Dendritic cell treated with granulocyte-macrophage colony-stimulating factor and Interleukin-4, amounts not matched to agents 40 ng/mL and 50 ng/mL, for 4 days (primary cell): Measurements from ENCODE around the gene SLC43A3.

Experiments used
- H3K27ac Mint-ChIP-seq: one replicate; pipeline ENCODE4 v1.8.0; 2022; ENCODE audit warnings: mild to moderate bottlenecking, mixed read lengths
- H3K27me3 Mint-ChIP-seq: one replicate; pipeline ENCODE4 v1.8.0; 2022; ENCODE audit warnings: mild to moderate bottlenecking, mixed read lengths
- H3K36me3 Mint-ChIP-seq: one replicate; pipeline ENCODE4 v1.8.0; 2022; ENCODE audit warnings: low read depth, mixed read lengths
- H3K4me1 Mint-ChIP-seq: one replicate; pipeline ENCODE4 v1.8.0; 2022; ENCODE audit warnings: low read depth, mixed read lengths
- H3K4me3 Mint-ChIP-seq: one replicate; pipeline ENCODE4 v1.8.0; 2022; ENCODE audit warnings: mild to moderate bottlenecking, moderate library complexity, mixed read lengths
- H3K9me3 Mint-ChIP-seq: one replicate; pipeline ENCODE4 v1.8.0; 2022; ENCODE audit warnings: mixed read lengths
- intact Hi-C: fragments of 100-400 bp; cut with micrococcal nuclease; formaldehyde crosslinking; loops from one replicate; pipeline ENCODE4 v1.15.0; 2022

SLC43A3 gene

DNA sequence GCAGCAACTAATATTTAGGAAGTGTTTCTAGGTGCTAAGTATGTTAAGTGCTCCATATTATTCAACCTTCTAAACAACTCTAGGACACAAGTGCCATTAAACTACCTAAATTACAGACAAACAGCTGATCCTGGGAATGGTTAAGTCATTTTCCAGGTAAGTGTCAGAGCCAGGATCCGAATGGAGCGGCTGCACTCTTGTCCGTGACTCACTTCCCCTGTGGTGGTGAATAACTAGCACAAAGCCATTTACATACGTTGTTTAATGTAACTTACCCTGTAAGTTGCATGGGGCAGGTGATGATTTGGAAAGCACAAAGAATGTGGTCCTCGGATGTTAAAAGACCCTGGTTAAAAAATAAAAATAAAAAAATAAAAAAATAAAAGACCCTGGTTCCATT is 27.7 kb downstream of the SLC43A3 start:
- no peaks in the 10 kb centered on the region for H3K27me3 Mint-ChIP-seq
- intact Hi-C loops = no loop called here
- H3K4me3 Mint-ChIP-seq = no peak overlapping the region
- H3K4me1 Mint-ChIP-seq = peaks cover 14% of the 10 kb centered on the region
- no peak overlapping the region for H3K27ac Mint-ChIP-seq
- H3K9me3 Mint-ChIP-seq = peaks cover 10% of the 10 kb centered on the region
- no peaks in the 10 kb centered on the region for H3K36me3 Mint-ChIP-seq

GRCh38 chr11:57397394-57397990 is 29.4 kb downstream of the SLC43A3 start:
- Mint-ChIP-seq H3K36me3 (no peaks in the 10 kb centered on the region), H3K4me3 (no peak overlapping the region), H3K4me1 (no peaks in the 10 kb centered on the region), H3K27ac (no peak overlapping the region), H3K9me3 (no peaks in the 10 kb centered on the region), H3K27me3 (no peaks in the 10 kb centered on the region)
- intact Hi-C loops = no loop called here

- H3K4me1 Mint-ChIP-seq = peaks cover 5% of the 10 kb centered on the region
- intact Hi-C loops = no loop called here
- no peak overlapping the region for H3K27ac Mint-ChIP-seq
- no peak overlapping the region for H3K4me3 Mint-ChIP-seq
- no peaks in the 10 kb centered on the region for H3K9me3 Mint-ChIP-seq
- H3K36me3 Mint-ChIP-seq = no peaks in the 10 kb centered on the region
- no peaks in the 10 kb centered on the region for H3K27me3 Mint-ChIP-seq
Observed at GRCh38 chr11:57396744-57397143, 30.2 kb downstream of the SLC43A3 start.

DNA sequence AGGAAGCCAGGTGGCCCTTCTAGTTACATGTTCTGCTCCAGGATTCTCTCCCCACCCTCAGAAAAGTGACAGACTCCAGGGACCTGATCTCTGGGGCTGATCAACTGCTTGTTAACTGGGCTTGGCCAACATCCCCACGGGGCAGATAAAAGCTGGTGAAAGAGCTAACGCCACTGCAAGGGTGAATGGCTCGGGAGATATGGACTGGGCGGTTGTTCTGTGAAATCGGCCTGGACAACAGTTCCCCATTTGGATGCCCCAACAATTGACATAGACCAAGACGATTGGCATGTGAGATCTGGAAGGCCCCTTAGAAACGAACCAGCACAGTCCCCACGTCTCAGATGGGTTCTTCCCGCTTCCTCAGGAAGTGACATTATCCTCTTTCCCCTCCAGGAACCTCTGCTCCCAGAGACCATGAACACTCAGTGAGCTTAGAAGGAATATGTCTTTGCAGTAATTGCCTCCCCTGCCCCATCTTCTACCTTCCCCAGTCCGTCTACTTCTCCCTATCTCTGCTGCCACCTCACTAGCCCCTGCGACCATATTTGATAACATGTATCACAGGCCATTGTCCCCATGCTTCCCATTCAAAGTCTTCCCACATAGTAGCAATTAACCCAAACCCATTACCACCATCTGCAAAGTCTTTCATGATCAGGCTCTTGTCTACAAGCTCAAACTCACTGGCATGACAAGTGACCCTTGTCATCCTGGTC is 30.9 kb downstream of the SLC43A3 start:
- Mint-ChIP-seq H3K4me1 (peaks cover 8% of the 10 kb centered on the region), H3K27me3 (no peaks in the 10 kb centered on the region), H3K4me3 (no peak overlapping the region), H3K9me3 (no peaks in the 10 kb centered on the region), H3K27ac (no peak overlapping the region), H3K36me3 (no peaks in the 10 kb centered on the region)
- intact Hi-C loops = no loop called here

DNA sequence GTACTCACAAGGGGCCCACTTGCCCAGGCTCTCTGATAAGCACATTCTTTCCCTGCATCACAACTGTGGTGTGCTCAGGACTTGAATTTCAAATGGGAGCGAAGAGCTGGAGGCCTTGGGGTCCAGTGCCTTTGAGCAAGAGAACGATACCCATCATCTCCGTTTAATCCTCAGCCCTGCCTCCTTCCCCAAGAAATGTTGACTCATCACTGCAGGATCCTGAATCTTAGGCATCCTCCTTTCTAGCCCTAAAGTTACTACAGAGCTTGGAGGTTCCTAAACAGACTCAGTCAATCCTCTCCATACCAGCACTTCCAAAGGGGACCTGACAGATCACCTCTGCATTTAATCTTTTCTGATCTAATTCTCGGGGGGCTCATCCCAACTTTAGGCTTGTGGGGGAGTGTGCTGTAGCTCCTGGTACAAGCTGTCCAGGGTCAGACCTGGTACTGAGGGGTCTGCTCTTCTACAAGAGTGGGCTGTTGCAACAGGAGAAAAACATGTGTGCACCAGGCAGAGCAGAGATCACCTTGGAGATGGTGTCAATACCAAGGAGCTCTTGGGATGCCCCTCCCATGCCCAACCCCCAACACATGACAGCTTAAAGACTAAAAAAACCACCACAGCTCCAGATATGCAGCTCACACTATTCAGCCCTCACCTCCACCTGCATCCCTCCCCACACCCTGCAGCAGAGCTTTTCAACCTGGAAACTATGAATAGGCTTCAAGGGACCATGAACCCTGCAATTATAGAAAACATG is 32.5 kb downstream of the SLC43A3 start:
- H3K36me3 Mint-ChIP-seq = no peaks in the 10 kb centered on the region
- intact Hi-C loops = no loop called here
- no peaks in the 10 kb centered on the region for H3K9me3 Mint-ChIP-seq
- peaks cover 9% of the 10 kb centered on the region for H3K4me1 Mint-ChIP-seq
- no peak overlapping the region for H3K4me3 Mint-ChIP-seq
- peaks cover under 1% of the 10 kb centered on the region for H3K27me3 Mint-ChIP-seq
- H3K27ac Mint-ChIP-seq = no peak overlapping the region

GRCh38 chr11:57392763-57393105 is 34.2 kb downstream of the SLC43A3 start:
- Mint-ChIP-seq H3K4me3 (no peak overlapping the region), H3K36me3 (no peaks in the 10 kb centered on the region), H3K27ac (no peak overlapping the region), H3K4me1 (peaks cover 10% of the 10 kb centered on the region), H3K27me3 (peaks cover 4% of the 10 kb centered on the region), H3K9me3 (no peaks in the 10 kb centered on the region)
- intact Hi-C loops = no loop called here

GRCh38 chr11:57392066-57392762 is 34.7 kb downstream of the SLC43A3 start:
- Mint-ChIP-seq H3K27ac (no peak overlapping the region), H3K4me1 (peaks cover 15% of the 10 kb centered on the region), H3K36me3 (no peaks in the 10 kb centered on the region), H3K27me3 (peaks cover 4% of the 10 kb centered on the region), H3K4me3 (no peak overlapping the region), H3K9me3 (no peaks in the 10 kb centered on the region)
- intact Hi-C loops = no loop called here

DNA sequence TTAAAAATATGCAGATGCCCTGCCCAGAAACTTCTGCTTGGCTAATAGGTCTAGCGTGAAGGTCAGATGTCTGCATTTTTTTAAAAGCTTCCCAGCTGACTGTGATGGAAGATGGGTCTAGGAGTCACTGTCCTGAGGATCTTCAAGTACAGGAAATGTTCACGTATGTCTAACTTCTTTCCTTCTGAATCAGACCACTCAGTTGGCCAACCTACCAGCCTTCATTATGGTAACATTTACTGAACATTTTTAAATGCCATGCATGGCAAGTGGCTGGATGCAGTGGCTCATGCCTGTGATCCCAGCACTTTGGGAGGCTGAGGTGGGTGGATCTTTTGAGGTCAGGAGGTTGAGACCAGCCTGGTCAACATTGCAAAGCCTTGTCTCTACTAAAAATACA is 35.4 kb downstream of the SLC43A3 start:
- intact Hi-C loops = no loop called here
- Mint-ChIP-seq H3K27ac (no peak overlapping the region), H3K4me3 (no peak overlapping the region), H3K9me3 (no peaks in the 10 kb centered on the region), H3K4me1 (peaks cover 17% of the 10 kb centered on the region), H3K36me3 (no peaks in the 10 kb centered on the region), H3K27me3 (peaks cover 4% of the 10 kb centered on the region)

DNA sequence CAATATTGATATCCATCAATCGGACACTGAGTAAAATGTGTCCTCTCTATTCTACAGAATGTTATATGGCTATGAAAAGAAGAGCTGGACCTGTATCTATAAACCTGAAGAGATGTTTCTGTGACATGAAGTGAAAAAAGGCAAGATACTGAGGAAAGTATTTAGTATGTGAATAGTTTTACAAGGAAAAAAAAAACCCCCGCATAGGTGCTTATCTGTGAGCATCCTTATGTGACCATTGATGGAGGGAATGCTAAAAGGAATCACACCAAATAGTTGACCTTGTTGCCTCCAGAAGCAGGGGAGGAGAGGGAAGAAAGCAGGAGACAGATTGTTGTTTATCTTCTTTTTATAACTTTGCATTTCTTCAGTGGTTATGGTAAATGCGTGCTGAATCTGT is 35.8 kb downstream of the SLC43A3 start:
- Mint-ChIP-seq H3K36me3 (no peaks in the 10 kb centered on the region), H3K27ac (no peak overlapping the region), H3K27me3 (peaks cover 4% of the 10 kb centered on the region), H3K4me3 (no peak overlapping the region), H3K9me3 (no peaks in the 10 kb centered on the region), H3K4me1 (peaks cover 17% of the 10 kb centered on the region)
- intact Hi-C loops = no loop called here

GRCh38 chr11:57390535-57390934 is 36.4 kb downstream of the SLC43A3 start, which contains the start of gene PRG2:
TSS of gene PRG2 (minus strand) at chr11:57390650. CDS start at chr11:57389944, 706 bp downstream.
- intact Hi-C loops = no loop called here

DNA sequence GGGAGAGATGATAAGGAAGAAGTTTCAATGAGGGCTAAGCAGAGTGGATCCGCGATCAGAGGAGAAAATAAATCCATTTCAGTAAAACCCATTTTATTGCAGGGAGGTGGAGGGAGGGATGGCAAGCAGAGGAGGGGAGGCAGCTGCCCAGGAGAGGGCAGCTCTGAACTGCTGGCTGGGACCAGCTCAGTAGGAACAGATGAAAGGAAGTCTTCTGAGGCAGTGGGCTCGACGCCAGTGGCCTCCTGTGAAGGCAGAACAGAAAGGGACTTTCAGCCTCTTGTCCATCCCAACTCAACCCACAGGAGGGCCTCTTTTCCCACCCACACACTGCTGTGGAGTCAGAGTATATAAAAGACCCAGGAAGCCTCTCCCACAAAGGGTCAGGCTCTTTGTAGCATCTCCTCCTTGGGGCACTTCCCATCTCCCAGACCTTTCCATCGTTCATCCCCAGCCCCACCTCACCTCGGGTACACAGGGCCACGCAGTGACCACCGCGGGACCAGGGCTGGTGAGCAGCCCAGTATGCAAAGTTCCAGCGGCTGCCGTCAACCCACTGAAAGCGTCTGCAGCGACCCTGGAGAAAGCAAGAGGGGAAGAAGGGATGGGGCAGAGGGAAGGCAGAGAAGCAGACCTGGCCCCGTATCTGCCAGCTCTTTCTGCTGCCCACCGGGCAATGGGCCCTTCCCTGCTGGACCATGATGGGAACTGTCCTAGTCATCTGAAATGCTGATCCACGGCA is 39.5 kb downstream of the SLC43A3 start:
- intact Hi-C loops = no loop called here
- Mint-ChIP-seq H3K27ac (no peak overlapping the region), H3K27me3 (peaks cover 4% of the 10 kb centered on the region), H3K4me1 (peaks cover 23% of the 10 kb centered on the region), H3K4me3 (no peak overlapping the region), H3K9me3 (no peaks in the 10 kb centered on the region), H3K36me3 (no peaks in the 10 kb centered on the region)

More at GRCh38 chr11:57390535-57390934, 36.4 kb downstream of the SLC43A3 start, which contains the start of gene PRG2:
- Mint-ChIP-seq H3K4me1 (peaks cover 17% of the 10 kb centered on the region), H3K36me3 (no peaks in the 10 kb centered on the region), H3K4me3 (no peak within 1 kb of the TSS), H3K27ac (no peak within 1 kb of the TSS), H3K9me3 (no peaks in the 10 kb centered on the region), H3K27me3 (peaks cover 4% of the 10 kb centered on the region)

GRCh38 chr11:57386178-57386940 is 40.6 kb downstream of the SLC43A3 start:
- H3K27ac Mint-ChIP-seq = no peak overlapping the region
- H3K4me3 Mint-ChIP-seq = no peak overlapping the region
- no peaks in the 10 kb centered on the region for H3K9me3 Mint-ChIP-seq
- H3K27me3 Mint-ChIP-seq = peaks cover 4% of the 10 kb centered on the region
- intact Hi-C loops = no loop called here
- H3K36me3 Mint-ChIP-seq = no peaks in the 10 kb centered on the region
- peaks cover 18% of the 10 kb centered on the region for H3K4me1 Mint-ChIP-seq

- Mint-ChIP-seq H3K27ac (no peak within 1 kb of the TSS), H3K4me1 (peaks cover 6% of the 10 kb centered on the region), H3K27me3 (peaks cover 22% of the 10 kb centered on the region), H3K36me3 (no peaks in the 10 kb centered on the region), H3K4me3 (no peak within 1 kb of the TSS), H3K9me3 (no peaks in the 10 kb centered on the region)
- intact Hi-C loops = no loop called here
Observed at GRCh38 chr11:57380975-57381374, 45.9 kb downstream of the SLC43A3 start, which contains the start of gene PRG3. TSS of gene PRG3 (minus strand) at chr11:57381150. CDS start at chr11:57380708, 442 bp downstream.
